Cardiac muscle cell (in vitro differentiated cells and primary cell): ENCODE data around the gene C7orf25. TPM values are rescaled to one million over a fixed set of nuclear protein-coding genes. Genes with fewer than 3 reads are reported as not detected.

ENCODE experiments used
- DNase-seq, 2 donors: peaks; one replicate each; pipeline versions ENCODE4 v3.0.0 to v3.0.0-alpha.2; 2010 to 2017; ENCODE audit warnings: low read depth in 1 of 2, low spot score in 1 of 2
- H3K27ac ChIP-seq: fragments of 200-600 bp; sonication (generic); 2 replicates; pipeline ENCODE4 v1.5.1; 2016
- H3K27me3 ChIP-seq: fragments of 200-600 bp; sonication (generic); 2 replicates; pipeline ENCODE4 v1.6.0; 2016; ENCODE audit warnings: control low read depth
- H3K36me3 ChIP-seq: fragments of 200-600 bp; sonication (generic); 2 replicates; pipeline ENCODE4 v1.5.1; 2016; ENCODE audit warnings: control low read depth
- H3K4me1 ChIP-seq: fragments of 200-600 bp; sonication (generic); 2 replicates; pipeline ENCODE4 v1.8.1; 2017; ENCODE audit warnings: low read depth, mild to moderate bottlenecking, mixed run types
- H3K4me3 ChIP-seq: fragments of 200-600 bp; sonication (generic); 2 replicates; pipeline ENCODE4 v1.5.1; 2016; ENCODE audit warnings: mild to moderate bottlenecking
- H3K9me3 ChIP-seq: fragments of 200-600 bp; sonication (generic); 2 replicates; pipeline ENCODE4 v1.5.1; 2017; ENCODE audit warnings: low read depth, mild to moderate bottlenecking, control low read depth
- polyA plus RNA-seq: library from polyadenylated mRNA; unstranded; fragments of >200 nt; fragmentation: Nextera tagmentation; extraction: Ambion mirVana; gene quantifications from 2 replicates; pipeline ENCODE4 v1.2.1, GENCODE V29; 2016
- total RNA-seq: library from RNA; depleted of rRNA; stranded (reverse); fragments of >200 nt; gene quantifications from 2 replicates; pipeline ENCODE4 v1.2.3, GENCODE V29; 2016
- TF ChIP-seq, protein P1 (sequence below): IDR thresholded peaks from 2 replicates; pipeline ENCODE4 v1.5.1; 2012; ENCODE audit warnings: low read depth, mild to moderate bottlenecking, low read length

Gene C7orf25
- total and polyA plus RNA-seq, 2 experiments from 2014 or later, result 5.1 to 10.4 TPM

DNA sequence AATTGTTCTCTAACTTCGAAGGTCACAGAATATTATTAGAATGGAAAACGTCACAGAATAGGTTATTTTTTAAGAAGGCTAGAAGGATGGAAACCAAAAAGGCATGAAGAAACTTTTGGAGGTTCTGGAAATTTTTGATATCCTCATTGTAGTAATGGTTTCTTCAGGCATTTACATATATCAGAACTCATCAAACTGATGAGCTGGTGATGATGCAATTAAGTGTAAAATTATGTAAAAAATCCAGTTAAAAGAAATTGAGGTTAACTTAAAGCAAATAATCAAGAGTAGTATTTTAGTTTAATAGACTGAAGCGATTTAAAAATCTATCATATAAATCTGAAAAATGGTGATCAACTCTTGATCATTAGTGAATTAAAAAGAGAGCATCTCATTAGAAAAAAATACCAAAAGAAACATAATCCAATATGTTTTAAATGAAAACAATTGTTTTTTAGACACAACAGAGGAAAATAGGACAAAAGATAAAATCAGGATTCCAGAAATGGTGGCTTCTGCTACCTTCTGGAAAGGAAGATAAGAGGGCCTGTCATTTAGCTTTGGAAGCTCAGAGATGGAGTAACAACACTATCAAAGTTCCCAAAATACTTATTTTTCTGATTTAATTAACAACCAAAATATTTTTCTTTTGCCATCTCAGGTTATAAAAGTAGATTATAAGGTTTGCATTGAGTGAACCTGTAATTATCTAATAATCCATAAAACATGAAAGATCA, 10.3 kb upstream of the C7orf25 start:
- TF ChIP-seq, protein P1, sequence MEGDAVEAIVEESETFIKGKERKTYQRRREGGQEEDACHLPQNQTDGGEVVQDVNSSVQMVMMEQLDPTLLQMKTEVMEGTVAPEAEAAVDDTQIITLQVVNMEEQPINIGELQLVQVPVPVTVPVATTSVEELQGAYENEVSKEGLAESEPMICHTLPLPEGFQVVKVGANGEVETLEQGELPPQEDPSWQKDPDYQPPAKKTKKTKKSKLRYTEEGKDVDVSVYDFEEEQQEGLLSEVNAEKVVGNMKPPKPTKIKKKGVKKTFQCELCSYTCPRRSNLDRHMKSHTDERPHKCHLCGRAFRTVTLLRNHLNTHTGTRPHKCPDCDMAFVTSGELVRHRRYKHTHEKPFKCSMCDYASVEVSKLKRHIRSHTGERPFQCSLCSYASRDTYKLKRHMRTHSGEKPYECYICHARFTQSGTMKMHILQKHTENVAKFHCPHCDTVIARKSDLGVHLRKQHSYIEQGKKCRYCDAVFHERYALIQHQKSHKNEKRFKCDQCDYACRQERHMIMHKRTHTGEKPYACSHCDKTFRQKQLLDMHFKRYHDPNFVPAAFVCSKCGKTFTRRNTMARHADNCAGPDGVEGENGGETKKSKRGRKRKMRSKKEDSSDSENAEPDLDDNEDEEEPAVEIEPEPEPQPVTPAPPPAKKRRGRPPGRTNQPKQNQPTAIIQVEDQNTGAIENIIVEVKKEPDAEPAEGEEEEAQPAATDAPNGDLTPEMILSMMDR, result no peak
- Histone ChIP-seq H3K27ac (no peak overlapping the region), H3K36me3 (peaks cover 79% of the 10 kb centered on the region), H3K27me3 (no peaks in the 10 kb centered on the region), H3K4me3 (no peak overlapping the region), H3K4me1 (no peaks in the 10 kb centered on the region), H3K9me3 (no peaks in the 10 kb centered on the region)
- DNase-seq, result no peak

DNA sequence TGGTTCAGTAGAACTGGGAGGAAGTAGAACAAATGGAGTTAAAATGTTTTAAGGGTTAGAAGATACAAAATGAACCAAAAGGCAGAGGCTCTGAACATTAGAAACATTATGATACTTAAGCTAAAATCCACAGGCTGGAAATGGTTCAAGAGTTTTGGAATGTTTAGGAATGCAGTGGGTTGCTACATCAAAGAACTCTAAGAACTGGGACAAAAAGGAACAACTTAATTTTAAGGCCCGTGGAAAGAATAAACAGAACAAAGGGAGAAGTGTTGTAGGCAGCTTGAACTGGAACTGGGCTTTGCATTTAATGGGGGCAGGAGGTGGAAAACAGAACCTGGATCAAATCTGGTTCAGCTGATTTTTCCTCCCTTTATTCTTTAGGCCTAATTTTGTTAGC, 3.5 kb upstream of the C7orf25 start:
- Histone ChIP-seq H3K4me1 (peaks cover 8% of the 10 kb centered on the region), H3K36me3 (peaks cover 37% of the 10 kb centered on the region), H3K27ac (no peak overlapping the region), H3K27me3 (no peaks in the 10 kb centered on the region), H3K9me3 (no peaks in the 10 kb centered on the region), H3K4me3 (no peak overlapping the region)
- DNase-seq, result peak in 1 of 2 donors; percentile 79
- TF ChIP-seq, protein P1, result no peak

DNA sequence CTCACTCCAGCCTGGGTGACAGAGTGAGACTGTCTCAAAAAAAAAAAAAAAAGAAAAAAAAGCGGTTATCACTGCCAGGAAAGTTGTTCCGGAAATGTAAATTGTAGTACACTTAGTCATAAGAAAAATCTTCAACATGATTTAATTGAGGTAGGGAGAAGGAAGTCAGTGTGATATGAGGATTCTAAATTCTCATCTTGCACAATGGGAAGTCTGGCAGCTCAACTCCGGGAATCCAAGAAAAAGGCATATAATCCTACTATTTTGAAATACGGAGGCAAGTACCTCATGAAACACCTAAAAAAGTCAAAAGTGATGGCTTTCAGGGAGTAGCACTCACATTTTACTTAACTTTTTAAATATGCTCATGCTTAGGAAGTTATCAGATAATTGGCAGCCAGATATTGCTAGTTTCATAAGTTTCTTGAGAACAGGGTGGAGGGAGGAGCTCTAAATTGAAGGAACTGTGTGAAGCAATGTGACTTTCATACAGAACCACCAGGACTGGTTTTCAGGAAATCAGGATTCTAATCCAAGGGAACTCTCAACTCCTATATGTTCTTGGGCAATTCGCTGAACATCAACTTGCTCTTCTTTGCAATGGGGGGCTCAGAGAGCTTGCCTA, 2.7 kb upstream of the C7orf25 start:
- peaks cover 29% of the 10 kb centered on the region for H3K36me3 ChIP-seq
- peak in 1 of 2 donors; percentile 92 for DNase-seq
- H3K4me1 ChIP-seq, result peaks cover 11% of the 10 kb centered on the region

DNA sequence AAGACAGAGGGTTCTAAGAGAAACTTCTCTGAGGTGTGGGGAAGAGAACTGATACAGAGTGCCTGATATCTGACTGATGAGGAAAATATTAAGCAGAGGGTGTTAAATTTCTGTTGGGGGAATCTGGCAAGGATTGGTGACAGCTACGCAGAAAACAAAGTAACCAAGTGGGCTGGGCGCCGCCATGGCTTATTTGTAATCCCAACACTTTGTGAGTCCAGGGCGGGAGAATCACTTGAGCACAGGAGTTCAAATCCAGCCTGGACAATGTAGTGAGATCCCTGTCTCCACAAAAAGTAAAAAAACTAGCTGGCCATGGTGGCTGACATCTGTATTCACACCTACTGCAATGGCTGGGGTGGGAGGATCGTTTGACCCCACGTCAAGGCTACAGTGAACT, 2.1 kb upstream of the C7orf25 start:
- no peak overlapping the region for H3K27ac ChIP-seq
- H3K9me3 ChIP-seq, result no peaks in the 10 kb centered on the region
- peaks cover 13% of the 10 kb centered on the region for H3K4me1 ChIP-seq
- no peak overlapping the region for H3K4me3 ChIP-seq
- TF ChIP-seq, protein P1, result no peak
- H3K36me3 ChIP-seq, result peaks cover 25% of the 10 kb centered on the region
- peak in 1 of 2 donors; percentile 69 for DNase-seq
- no peaks in the 10 kb centered on the region for H3K27me3 ChIP-seq

More for the DNA sequence above, 2.7 kb upstream of the C7orf25 start:
- H3K27ac ChIP-seq, result no peak overlapping the region
- H3K9me3 ChIP-seq, result no peaks in the 10 kb centered on the region
- no peak overlapping the region for H3K4me3 ChIP-seq
- TF ChIP-seq, protein P1, result no peak
- H3K27me3 ChIP-seq, result no peaks in the 10 kb centered on the region

DNA sequence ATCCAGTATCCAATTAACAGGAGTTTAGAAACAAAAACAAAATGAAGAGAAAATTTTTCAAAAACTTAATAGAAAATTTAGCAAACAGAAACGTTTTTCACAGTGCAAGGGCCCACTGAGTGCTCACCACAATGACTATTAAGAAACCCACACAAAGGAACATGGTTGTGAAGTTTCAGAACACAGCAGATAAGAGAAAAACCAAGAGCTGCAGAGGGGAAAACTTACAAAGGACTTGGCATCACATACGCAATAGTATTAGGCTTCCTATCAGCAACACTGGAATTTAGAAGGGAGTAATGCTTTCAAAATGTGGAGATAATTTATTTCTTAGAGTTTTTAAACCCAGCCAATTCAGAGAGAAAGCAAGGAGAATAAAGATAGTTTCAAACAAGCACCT, 1.7 kb upstream of the C7orf25 start:
- Histone ChIP-seq H3K27ac (no peak overlapping the region), H3K4me3 (no peak overlapping the region), H3K27me3 (no peaks in the 10 kb centered on the region), H3K9me3 (no peaks in the 10 kb centered on the region), H3K4me1 (peaks cover 13% of the 10 kb centered on the region), H3K36me3 (peaks cover 24% of the 10 kb centered on the region)
- TF ChIP-seq, protein P1, result no peak
- DNase-seq, result peak in 1 of 2 donors; percentile 96
